ENCODE data around the gene CCL13.

DNA sequence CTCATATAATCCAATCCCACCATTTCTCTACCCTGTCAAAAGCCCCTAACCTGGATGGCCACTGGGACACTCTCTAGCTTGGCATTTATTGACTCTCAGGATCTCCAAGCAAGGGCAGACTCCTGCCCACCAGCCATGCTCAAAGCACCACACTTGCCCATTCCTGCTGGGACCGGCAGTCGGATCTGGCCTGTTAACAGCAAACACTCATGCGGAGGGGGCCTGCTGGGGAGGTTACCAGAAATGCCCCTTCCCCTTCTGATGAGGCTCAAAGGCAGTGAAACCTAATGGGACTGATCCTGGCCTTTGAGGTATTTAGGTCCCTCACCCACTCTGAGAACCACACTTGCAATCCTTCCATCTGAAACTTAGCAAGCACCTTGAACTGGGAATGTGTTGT is 13.3 kb downstream of the CCL13 start:
- no peak for TF ChIP-seq EZH2 (IDR thresholded peaks at IDR 0.05; ENCODE audit: borderline replicate concordance)
- TF ChIP-seq, protein P1, sequence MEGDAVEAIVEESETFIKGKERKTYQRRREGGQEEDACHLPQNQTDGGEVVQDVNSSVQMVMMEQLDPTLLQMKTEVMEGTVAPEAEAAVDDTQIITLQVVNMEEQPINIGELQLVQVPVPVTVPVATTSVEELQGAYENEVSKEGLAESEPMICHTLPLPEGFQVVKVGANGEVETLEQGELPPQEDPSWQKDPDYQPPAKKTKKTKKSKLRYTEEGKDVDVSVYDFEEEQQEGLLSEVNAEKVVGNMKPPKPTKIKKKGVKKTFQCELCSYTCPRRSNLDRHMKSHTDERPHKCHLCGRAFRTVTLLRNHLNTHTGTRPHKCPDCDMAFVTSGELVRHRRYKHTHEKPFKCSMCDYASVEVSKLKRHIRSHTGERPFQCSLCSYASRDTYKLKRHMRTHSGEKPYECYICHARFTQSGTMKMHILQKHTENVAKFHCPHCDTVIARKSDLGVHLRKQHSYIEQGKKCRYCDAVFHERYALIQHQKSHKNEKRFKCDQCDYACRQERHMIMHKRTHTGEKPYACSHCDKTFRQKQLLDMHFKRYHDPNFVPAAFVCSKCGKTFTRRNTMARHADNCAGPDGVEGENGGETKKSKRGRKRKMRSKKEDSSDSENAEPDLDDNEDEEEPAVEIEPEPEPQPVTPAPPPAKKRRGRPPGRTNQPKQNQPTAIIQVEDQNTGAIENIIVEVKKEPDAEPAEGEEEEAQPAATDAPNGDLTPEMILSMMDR (IDR thresholded peaks at IDR 0.05; ENCODE audit: poor library complexity): no peak

Measured in hepatocyte (in vitro differentiated cells).